ENCODE results near the gene VWA3B.
"Not testable (repeated sequence)": the region's sequence is repeated elsewhere in the genome, so short reads cannot be mapped to it uniquely, and the experiment has no call there.

Gene VWA3B

DNA sequence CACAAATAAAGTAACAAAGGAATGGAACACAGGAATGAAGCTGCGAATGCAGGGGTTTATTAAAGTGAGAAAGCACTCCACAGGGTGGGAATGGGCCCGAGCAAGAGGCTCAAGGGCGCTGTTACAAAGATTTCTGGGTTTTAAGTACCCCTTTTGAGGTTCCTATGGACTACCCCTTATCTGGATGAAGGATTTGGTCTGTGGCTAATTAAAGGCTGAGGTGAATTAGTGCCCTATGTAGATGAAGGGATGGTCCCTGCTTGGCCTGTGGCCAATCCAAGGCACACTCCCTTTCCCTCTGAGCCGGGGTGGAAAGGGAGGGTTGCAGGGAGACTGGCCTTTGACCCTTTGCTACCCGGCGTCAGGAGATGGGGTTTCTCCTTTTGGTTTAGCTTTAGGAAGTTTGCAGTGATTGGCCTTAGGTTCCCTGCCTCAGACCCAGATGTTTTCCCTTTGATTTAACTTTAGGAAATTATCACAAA is 211.8 kb downstream of the VWA3B start:
- no peak for DNase-seq

DNA sequence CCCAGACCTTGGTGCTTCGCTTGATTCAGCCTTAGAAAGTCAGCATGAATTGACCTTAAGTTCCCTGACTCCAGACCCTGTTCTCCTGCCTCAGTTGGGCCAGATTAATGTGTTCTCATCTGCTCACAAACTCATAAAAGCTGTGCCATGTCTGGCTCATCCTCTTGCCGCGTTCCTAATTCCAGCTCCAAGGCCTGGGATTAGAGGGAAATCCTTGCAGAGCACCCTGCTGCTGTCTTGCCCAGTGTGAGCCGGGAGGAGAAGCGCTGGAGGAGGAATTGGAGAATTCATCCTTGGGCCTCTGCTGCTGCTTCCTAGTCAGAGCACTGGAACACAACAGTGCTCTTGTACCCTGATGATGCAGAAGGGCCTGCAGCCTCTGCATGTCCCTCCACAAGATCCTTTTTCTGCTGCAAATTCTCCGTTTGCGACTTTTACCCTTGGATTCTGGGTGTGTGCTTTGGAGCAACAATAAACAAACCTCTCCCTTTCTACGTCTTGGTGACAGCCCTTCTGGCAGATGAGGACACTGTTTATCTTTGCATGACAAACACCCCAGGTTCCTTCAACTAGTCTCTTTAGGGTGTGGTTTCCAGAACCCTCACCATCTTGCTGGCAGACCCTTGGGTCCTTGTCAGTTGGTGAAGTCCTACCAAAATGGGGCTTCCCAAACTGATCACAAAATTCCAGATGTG is 212.4 kb downstream of the VWA3B start:
- no peak for DNase-seq

DNA sequence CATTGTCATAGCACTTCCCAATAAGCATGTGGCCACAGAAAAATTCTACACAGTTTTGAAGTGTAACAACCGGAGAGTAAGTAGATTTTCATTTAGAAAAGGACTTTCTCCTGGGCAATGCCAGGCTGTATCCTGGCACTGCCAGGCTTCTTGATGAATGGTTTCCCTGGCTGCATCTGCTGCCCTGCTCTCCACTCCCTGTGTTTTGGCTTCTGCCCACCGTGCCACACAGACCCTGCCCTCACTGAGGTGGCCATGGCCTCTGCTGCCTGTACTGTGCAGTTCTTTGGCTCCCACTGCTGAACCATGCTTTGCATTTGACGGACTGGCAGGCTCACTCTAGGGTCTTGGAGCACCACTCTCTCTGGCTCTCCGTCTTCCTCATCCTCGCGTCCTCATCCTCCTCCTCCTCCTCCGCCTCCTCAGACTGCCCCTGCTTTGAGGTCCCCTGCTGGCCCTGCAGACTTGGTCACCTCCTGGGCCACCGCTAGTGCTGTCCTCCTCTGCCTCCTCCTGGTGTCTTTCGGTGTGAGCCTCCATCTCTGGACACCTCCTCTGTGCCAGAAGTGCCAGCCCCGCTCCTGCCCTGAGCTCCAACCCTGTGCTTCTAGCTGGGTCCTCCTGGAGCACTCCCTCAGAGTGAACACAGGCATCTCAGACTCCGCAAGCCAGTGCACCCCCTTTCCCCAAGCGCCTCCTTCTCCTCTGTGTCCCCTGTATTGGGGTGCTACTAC is 213.3 kb downstream of the VWA3B start:
- DNase-seq, result no peak

DNA sequence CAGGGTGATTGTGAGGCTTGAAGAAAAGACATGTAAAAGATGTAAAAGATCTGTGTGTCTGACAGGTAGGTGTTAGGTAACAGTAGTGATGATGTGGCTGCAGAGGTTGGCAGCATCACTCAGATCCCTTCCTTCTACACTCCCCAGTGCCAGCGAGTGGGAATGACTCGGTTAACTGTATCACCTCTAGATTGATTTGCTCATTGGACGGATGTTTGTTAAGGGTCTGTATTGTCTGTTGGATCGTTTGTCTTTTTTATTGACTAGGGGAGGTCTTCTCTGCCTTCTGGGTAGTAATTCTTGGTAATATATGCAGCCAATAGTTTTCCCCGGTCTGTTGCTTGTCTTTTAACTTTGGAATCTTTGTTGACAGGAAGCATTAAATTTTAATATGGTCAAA is 214.5 kb downstream of the VWA3B start:
- no peak for DNase-seq

DNA sequence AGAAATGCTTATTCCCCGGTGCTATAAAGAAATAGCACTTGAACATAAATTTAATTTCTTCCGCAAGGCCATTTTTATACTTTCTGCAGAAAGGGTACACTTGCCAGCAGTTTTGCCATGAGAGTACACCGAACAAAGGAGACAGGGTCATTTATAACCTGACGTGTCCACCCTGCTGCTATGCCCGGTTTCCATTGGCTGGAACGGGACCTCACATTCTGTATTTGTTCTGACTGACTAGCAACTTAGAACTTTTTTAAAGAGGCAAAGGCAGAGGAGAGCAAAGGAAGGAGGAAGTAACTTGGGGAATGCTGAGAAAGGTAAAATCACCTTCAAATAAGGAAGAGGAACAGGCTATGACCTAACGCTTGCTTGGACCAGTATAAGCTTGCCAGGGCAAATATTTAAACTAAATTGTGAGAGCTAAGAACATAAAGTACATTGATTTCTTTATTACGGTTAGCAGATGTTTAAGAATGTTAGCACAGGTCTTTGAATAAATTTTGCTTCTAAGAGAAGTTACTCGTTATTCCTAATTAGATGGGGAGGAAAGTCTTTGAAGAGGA is 220.2 kb downstream of the VWA3B start:
- not testable (repeated sequence) for DNase-seq

DNA sequence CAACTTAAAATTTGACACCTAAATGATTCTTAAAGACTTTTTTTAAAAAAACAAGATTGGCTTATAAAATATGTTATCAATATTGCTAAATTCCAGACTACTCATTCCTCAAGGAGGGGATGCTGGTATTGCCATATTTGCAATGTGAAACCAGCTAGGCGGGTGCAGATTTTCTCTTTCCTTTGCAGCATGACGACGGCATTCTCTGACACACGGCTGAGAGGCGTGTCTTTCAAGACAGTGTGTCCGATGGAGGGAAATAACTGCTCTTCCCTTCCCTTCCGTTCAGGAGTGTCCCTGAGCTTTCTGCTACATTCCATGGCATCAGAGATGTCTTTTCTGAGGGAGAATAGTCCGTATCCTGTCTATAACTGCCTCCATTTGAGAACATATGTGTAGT is 221.1 kb downstream of the VWA3B start:
- no peak for DNase-seq

DNA sequence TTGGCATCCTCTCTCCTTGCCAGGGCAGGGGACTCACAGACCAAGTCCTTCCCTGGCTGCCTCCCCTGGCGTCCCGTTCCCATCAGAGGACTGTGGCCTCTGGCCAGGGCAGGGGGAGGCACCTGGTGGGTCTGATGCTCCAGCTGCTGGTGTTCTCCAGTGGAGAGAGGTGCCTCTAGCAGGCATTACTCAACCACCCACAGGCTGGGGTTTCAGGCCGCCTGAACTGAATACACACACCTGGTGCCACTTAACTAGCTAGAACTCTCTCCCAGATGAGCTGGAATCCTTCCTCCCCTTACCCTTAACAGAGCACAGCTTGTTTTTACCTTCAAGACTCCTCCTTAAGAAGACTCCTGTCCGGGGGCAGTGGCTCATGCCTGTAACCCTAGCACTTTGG is 221.6 kb downstream of the VWA3B start:
- DNase-seq, result no peak

DNA sequence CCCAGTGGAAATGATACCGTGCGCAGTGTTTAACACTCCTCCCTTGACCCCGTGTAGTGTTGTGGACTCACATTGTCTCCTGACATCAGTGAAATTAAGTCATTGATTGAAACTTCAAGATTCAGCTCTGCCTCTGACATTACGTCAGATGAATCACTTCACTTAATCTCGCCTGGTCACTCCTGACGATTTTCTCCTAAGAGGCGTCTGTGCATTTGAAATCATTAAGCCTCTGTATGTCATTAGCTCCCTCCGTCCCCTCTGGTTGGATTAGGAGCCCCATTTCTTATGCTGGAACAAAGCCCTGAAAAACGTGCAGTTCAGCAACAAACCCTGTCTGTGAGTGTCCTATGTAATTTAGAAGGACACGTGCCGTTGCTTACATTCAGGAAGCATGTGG is 222.6 kb downstream of the VWA3B start:
- DNase-seq, result no peak

DNA sequence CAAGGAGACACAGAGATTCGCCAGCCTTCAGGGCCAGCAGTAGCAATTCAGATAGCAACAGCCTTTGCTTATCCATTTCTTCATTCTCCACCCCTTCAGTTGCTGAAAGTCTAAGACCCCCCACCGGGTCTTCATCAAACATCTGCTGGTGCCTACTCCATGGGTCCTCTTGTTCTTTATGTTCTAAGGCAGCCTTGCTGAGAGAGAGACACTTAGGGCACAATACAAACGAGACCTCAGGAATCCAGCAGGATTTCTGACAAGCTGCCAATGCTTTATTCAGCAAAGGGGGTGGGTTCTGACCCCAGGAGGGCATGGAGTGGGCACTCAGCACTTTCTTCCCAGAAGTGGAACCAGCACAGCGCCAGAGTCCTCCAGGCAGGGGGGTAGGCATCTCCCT is 223.0 kb downstream of the VWA3B start:
- no peak for DNase-seq

DNA sequence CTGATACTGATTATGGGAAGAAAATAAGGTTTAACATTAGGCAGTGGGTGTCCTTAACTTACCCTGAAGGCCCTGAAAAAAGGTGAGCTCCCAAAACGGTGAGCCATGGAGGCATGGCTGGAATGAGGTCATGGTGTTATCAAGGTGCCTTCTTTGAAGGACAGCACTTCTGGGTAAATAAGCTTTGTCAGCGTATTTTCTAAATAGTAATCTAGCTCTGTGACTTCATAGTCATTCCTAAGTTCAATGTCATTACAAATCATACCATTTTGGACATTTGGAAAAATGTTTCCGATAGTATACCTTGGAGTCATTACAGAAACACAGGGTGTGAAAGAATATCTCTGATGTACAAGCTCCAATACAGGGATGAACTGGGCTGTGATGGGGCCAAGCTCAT is 224.1 kb downstream of the VWA3B start:
- no peak for DNase-seq

DNA sequence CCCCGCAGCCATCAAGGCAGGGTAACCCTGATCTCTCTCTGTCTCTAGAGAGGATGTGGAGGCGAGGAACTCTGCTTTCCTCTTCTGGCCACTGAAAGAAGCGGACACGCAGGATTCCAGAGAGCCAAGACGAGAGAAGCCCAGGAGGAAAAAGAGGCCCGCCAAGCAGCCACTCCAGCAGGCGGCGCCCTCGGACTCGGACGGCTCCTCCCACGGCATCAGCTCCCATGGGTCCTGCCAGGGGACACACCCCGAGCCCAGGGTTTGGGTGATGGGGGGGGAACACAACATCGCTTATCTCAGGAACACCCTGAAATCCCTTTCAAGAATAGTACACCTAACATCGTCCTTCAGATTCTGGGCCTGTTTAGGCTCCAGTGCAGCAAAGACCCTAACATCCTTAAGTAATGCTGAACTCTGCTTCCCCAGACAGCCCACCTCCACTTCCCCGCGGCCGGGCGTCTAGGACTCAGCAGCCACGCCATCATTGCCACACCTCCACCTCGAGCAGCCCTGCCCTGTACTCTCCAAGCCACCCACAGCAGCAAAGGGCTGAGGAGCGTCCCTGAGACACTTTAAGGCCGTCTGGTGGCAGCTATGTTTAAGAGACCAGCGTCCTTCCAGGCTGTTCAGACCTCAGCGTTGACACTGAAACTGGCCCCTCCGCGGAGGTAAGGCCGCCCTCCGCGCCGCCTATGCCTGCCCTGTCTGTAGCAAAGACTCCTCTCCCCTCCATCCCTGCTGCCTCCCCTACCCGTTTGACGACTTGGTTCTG is 225.0 kb downstream of the VWA3B start:
- no peak for DNase-seq

DNA sequence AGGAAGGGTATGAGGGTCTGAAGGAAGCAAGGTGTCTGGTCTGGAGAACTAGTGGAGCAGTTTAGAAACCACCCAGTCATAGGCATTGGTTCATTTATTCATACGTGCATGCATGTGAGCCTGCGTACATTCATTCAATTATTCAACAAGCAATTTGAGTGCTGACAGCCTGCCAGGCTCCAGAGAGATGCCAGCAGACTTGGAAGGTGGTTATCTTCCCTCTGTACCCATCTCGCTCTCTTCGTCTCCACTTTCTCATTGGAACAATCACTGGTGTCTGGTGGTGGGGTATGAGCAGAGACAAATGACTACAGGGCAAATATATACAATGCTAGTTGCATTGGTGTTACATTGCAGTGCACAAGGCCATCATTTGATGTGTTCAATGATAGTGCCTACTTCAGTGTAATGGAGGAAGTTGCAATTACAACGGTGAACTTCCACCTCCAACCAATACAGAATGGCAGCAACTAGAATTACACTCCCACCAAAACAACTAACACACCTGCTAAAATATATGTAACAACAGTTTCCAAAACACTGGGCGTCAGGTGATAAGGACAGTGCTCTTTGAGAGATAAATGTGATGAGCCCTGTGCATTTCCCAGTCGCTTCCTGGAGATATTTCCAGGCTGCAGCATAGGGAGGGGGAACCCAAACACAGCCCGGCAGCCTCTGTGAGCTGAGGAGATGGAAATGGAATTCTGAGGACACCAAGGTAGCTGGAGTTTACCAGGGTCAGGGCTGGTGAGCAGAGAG is 226.7 kb downstream of the VWA3B start:
- DNase-seq, result no peak

DNA sequence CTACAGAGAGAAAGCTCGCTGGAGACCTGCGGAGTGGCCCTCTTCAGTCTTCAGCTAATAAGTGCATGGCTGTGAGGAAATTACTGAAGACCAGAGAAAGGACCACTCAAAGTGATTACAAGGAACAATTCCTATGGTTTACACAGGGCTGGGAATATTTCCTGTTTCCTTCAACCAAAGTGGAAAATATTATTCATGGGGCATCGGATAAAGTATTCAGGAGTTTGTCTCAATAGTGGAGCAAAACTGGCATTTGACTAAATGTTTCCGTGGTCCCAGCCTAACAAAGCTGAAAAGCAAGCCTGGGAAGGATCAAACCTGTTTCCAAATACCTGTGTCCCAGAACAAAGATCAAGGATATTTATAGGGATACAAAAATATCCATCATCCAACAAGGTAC is 227.3 kb downstream of the VWA3B start:
- no peak for DNase-seq

DNA sequence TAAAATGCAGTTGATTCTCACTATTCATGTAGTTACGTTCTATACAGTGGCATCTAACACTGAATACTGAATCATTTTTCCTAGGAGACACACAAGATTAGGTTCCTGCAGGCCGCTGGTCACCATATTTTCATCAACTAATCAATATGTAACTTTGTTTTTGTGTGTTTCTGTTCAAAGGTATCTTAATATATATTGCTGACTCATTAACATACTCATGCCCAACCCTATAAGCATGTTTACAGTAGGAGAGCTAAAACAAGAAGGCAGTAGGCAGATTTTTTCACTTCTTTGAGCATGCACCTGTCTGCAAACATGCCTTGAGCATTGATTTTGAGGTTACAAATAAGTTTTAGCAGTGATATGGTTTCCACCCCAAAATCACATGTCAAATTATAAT is 229.0 kb downstream of the VWA3B start:
- DNase-seq, result no peak

DNA sequence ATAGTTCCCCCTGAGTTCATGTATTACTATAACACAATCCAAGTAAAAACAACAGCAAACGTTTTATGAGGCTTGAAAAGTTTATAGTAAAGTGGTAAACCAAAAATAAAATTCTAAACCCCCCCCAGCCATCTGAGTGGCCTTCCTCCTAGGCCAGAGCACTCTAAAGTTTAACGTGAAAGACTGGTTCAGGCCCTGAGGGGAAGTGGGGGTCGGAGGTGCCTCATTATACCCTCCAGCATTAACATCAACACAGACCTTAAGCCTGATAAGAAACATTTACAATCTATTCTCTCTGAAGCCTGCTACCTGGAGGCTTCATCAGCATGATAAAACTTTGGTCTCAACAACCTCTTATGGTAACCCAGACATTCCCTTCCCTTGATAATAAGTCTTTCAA is 230.2 kb downstream of the VWA3B start:
- DNase-seq, result no peak

DNA sequence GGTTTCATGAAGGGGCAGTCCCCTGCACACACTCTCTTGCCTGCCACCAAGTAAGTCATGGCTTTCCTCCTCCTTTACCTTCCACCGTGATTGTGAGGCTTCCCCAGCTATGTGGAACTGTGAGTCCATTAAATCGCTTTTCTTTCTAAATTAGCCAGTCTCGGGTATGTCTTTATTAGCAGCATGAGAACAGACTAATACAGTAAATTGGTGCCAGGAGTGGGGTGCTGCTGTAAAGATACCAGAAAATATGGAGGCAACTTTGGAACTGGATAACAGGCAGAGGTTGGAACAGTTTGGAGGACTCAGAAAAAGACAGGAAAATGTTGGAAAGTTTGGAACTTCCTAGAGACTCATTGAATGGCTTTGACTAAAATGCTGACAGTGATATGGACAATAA is 233.2 kb downstream of the VWA3B start:
- DNase-seq, result not testable (repeated sequence)

DNA sequence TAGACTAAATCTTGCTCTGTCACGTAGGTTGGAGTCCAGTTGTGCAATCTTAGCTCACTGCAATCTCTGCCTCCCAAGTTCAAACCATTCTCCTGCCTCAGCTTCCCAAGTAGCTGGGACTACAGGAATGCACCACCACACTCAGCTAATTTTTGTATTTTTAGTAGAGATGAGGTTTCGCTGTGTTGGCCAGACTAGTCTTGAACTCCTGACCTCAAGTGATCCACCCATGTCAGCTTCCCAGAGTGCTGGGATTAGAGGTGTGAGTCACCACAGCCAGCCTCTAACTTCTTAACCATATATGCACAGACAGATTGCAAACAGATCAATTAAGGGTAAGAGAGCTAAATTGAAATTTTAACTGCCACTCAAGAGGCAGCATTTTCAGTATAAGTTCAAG is 237.2 kb downstream of the VWA3B start:
- no peak for DNase-seq

DNA sequence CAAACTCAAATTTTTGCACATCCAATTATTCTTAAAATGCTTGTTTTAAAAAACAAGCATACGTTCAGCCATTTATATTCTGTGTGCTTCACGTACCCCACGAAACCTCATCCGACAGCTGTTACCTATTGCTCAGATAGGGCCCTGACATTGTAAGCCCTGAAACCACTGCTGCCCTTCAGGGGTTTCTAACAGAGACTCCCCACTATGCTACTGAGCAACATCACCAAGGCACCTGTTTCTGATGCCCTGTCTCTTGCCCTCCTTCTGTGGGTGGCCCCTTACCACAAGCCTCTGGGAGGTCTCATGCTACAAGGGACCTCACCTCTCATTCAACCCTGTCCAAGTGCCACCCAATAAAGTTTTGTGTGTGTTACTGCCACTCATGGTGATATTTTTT is 240.8 kb downstream of the VWA3B start:
- DNase-seq, result no peak

DNA sequence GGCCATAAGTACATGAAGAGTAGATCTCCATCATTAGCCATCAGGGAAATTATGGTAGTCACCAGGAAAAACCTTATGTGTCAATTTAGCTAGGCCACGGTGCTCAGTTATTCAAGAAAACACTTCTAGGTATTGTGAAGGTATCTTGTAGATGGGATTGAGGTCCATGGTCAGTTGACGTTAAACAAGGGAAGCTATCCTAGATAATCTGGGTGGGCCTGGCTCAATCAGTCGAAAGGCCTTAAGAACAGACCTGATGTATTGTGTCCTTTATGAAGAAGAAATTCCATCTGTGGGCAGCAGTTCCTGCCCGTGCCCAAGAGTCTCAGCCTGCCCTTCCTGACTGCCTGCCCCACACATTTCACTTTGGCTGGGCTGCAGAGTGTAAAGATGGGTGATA is 242.6 kb downstream of the VWA3B start:
- no peak for DNase-seq

DNA sequence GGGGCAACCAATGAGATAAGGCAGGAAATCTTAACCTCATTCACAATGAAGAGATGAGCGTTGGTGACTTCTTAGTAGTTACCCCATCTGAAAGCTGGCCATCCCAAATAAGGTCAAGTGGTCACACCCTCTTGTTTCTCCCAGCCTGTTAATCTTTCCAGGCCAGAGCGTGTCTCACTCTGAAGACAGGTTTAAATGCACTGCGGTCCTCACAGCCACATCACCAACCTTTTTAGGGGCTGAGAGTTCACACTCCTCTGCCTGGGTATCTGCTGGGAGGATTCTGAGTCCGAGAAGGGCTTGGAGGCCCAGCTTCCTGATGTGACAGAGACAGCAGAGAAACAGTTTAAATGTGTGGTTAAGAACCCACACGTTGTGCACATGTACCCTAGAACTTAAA is 246.0 kb downstream of the VWA3B start:
- DNase-seq, result no peak

DNA sequence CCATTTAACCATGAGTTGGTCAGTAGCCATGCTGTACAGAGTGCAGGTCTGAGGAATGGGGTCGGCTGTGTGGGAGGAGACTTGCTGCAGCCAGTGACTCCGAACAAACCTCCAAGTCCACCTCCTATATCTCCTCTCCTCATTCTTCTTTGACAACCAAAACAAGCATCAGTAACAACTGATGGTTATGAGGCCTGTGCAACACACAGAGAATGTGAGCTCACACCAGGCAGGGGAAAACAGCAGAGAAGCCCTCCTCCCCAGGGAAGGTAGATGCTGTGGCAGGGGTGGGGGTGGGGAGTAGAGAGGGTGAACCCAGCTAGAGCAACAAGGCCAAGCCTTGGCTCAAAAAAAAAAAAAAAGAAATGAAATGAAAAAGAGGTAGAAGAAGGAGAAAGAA is 247.0 kb downstream of the VWA3B start:
- no peak for DNase-seq

DNA sequence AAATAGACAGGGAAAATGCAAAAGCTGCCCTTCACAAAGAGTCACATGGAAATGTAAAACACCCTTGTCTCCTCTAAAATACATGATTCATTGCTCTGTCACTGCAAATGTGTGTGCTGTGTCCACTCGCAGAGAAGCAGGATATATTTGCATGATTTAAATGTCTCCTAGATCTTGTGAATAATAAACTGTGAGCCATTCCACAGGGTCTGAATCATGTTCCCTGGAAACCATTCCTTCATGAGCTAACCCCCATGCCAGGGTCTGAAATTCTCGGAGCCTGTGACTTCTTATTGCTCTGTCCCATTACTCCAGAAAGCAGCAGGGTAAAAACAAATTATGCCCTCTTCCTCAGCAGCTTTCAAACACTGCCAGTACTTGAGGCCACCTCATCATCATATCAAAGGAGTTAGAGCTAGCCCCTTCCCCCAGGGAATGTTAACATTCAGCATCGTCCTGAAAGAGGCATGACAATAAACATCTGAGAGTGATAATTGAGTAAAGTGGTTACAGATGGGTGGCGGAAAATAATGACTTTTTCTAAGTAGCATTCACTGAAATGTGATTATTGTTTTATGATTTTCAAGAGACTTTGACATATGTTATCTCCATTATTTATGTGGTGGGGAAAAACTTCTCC is 247.6 kb downstream of the VWA3B start:
- DNase-seq, result no peak
